ENCODE measurements around the gene ZNF37A.
"Not testable (repeated sequence)": the region's sequence is repeated elsewhere in the genome, so short reads cannot be mapped to it uniquely, and the experiment has no call there.

Gene ZNF37A

GRCh38 chr10:38094158-38094926 lies at the start of gene ZNF37A:
TSS of gene ZNF37A (plus strand) at chr10:38094337. CDS start at chr10:38096618, 2,281 bp downstream.
- peak; percentile 98 for DNase-seq (ENCODE audit: low spot score)

GRCh38 chr10:38045129-38045528 lies 49.0 kb upstream of the ZNF37A start:
- DNase-seq (ENCODE audit: low spot score) = no peak

DNA sequence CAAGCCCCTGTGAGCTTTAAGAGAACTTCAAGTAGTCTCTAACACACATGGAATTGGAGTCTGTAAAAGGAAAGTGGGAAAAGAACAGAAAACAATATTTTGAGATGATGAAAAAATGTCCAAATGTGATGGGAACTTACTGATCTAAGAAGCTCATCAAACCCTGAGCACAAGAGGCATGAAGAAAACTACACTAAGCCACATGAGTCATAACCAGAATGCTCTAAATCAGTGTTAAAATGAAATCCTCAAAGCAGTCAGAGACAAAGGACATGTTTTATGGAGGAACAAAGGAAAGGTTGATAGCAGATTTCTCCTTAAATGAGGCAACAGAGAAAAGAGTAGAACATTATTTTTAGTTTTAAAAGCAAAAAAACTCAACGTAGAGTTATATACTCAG lies 46.5 kb upstream of the ZNF37A start:
- no peak for DNase-seq (ENCODE audit: low spot score)

DNA sequence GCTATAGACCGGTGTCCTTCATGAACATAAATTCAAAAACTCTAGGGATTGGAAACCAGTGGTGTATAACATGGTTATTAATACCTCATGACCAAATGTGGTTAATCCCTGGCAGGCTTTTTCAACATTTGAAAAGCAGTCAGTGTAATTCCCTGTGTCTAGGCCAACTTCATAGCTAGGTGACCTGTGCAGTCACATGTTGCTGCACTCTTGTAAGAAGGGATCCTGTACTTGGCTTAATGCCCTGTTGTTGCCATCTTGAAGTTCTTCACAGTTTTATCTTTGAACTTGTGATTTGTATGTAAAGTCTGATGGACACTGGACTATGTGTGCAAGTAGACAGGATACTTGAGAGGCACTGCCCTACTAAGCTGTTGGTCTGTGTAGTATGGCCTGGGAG lies 43.9 kb upstream of the ZNF37A start:
- DNase-seq (ENCODE audit: low spot score) = no peak

- no peak for DNase-seq (ENCODE audit: low spot score)
Observed at GRCh38 chr10:38054361-38054797, 39.8 kb upstream of the ZNF37A start.

DNA sequence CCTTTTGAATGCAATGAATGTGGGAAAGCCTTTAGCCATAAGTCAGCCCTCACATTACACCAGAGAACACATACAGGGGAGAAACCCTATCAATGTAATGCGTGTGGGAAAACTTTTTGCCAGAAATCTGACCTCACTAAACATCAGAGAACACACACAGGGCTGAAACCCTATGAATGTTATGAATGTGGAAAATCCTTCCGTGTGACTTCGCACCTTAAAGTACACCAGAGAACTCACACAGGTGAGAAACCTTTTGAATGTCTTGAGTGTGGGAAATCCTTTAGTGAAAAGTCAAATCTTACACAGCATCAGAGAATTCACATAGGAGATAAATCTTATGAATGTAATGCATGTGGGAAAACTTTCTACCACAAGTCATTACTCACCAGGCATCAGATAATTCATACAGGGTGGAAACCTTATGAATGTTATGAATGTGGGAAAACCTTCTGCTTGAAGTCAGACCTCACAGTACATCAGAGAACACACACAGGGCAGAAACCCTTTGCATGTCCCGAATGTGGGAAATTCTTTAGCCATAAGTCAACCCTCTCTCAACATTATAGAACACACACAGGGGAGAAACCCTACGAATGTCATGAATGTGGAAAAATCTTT lies 38.8 kb upstream of the ZNF37A start:
- not testable (repeated sequence) for DNase-seq (ENCODE audit: low spot score)

GRCh38 chr10:38069663-38070062 lies 24.5 kb upstream of the ZNF37A start:
- DNase-seq (ENCODE audit: low spot score) = not testable (repeated sequence)

DNA sequence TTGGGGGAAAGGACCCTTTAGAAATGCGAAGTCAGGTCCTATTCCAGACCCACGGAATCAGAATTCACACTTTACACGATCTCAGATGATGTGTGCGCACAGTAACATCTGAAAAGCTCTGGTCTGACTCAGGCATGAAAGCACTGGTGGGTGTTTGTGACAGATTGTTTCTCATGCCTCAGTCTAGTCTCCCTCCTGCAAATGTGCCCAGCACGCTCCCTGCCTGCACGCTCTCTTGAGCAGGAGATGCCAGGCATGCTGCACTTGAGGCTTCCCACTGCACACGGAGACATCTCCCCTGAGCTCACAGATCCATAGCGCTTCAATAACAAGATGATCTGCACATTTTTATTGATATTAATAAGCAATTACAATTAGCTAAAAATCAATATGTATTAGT lies 23.6 kb upstream of the ZNF37A start:
- DNase-seq (ENCODE audit: low spot score) = no peak

DNA sequence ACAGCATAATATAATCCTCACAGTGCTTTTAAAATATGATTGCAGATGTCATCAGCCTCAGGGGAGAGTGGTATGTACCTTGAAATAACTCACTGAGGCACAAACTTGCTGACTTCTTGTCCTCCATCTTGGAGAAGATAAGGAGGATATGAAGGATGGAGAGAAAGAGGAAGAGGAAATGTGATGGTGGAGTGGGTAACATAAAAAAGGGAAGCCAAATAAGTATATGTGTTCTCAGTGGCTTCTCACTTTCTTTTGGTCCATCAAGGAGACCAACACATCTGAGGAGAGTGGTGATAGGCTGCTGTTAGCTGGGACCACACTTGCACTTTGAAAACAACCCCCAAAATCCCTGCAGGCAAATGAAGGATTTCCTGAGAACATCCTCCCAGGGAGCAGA lies 21.6 kb upstream of the ZNF37A start:
- no peak for DNase-seq (ENCODE audit: low spot score)

DNA sequence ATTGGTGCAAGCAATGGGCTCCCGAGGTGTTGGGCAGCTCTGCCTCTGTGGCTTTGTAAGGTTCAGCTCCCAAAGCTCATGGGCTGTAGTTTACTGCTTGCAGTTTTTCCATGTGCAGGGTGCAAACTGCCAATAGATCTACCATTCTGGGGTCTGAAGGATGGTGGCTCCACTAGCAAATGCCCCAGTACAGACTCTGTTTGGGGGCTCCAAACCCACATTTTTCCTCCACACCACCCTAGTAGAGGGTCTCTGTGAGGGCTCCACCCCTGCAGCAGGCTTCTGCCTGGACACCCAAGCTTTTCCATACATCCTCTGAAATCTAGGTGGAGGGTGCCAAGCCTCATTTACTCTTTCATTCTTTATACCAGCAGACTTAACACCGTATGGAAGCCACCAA lies 17.4 kb upstream of the ZNF37A start:
- DNase-seq (ENCODE audit: low spot score) = no peak

DNA sequence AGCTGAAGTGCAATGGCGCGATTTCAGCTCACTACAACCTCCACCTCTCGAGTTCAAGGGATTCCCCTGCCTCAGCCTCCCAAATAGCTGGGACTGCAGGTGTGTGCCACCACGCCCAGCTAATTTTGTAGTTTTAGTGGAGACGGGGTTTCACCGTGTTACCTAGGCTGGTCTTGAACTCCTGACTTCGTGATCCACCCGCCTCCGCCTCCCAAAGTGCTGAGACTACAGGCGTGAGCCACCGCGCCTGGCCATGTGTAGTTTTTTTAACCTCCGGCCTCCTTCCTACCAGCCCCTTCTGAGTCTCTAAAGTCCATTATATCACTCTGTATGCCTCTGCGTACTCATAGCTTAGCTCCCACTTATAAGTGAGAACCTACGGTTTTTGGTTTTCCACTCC lies 819 bp upstream of the ZNF37A start:
- DNase-seq (ENCODE audit: low spot score) = not testable (repeated sequence)

GRCh38 chr10:38093816-38094157 lies 350 bp upstream of the ZNF37A start:
- DNase-seq (ENCODE audit: low spot score) = no peak

DNA sequence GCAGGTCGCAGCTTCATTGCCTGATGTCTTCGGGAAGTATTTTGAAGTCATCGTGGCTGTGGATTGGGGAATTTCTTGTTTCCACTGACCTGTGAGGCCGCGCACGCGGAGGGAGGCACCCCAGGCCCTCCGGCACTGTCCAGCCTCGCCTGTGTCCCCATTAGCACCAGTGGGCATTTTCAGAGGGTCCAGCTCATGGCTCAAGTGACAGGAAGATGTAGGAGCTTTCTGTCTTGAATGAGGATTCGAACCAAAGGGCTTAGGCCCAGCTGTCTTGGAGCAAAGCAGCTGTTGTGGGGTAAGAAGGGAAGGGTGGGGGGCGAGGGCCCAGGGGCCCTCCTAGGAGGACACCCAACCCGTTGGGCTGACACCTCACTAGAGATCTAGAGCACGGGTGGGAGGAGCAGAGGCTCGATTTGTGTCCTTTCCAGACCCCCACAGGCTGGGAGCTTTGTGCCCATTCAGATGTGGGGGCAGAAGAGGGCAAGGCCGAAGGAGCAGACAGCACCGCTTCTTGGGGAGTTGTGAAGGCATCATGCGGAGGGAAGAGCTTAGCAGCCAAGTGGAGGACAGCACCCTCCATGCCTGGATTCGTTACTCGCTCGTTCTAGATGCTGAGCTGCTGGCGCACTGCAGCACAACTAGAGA lies 914 bp downstream of the ZNF37A start:
- peak; percentile 3 for DNase-seq (ENCODE audit: low spot score)

GRCh38 chr10:38102880-38103279 lies 8.7 kb downstream of the ZNF37A start:
- DNase-seq (ENCODE audit: low spot score) = no peak

DNA sequence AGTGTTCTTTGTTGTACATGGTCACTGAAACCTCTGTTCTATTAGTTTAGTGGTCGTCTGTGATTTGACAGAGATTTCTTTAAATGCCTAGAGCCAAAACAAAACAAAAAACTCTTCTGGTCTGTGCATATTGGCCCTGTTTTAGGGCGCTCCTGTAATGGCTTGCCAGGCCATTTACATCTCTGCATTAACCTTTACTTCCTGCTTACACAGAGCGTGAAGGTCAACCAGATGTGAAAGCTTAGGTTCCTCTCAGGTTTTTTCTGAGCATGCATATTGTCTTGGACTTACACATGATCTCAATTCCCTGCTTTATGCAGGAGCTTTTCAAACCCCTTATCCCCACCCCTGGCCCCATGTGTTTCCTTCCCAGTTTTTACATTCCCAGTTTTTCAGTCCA lies 9.6 kb downstream of the ZNF37A start:
- no peak for DNase-seq (ENCODE audit: low spot score)

DNA sequence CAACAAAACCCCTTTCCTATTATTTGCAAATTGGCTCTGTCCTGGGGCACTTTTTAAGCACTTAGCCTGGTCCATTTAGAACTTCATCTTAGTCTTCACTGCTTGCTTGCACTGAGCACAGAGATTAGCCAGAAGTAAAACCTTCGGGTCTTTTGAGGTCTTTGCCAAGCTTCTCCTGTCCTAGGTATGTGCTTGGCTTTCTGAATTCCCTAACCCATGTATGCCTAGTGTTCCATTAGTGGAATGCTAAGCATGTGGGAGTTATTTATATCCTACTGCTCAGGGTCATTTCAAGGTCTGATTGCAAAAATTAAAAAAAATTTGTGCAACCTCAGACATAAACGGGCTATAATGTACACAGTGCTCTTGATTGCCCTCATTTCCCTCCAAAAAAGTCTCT lies 18.0 kb downstream of the ZNF37A start:
- DNase-seq (ENCODE audit: low spot score) = no peak

DNA sequence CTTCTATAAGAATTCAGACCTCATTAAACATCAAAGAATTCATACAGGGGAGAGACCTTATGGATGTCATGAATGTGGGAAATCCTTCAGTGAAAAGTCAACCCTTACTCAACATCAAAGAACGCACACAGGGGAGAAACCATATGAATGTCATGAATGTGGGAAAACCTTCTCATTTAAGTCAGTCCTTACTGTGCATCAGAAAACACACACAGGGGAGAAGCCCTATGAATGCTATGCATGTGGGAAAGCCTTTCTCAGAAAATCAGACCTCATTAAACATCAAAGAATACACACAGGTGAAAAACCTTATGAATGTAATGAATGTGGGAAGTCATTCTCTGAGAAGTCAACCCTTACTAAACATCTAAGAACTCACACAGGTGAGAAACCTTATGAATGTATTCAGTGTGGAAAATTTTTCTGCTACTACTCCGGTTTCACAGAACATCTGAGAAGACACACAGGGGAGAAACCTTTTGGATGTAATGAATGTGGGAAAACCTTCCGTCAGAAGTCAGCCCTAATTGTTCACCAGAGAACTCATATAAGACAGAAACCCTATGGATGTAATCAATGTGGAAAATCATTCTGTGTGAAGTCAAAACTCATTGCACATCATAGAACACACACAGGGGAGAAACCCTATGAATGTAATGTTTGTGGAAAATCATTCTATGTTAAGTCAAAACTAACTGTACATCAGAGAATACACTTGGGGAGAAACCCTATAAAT lies 24.1 kb downstream of the ZNF37A start:
- no peak for DNase-seq (ENCODE audit: low spot score)

GRCh38 chr10:38119038-38119437 lies 24.9 kb downstream of the ZNF37A start:
- DNase-seq (ENCODE audit: low spot score) = no peak

DNA sequence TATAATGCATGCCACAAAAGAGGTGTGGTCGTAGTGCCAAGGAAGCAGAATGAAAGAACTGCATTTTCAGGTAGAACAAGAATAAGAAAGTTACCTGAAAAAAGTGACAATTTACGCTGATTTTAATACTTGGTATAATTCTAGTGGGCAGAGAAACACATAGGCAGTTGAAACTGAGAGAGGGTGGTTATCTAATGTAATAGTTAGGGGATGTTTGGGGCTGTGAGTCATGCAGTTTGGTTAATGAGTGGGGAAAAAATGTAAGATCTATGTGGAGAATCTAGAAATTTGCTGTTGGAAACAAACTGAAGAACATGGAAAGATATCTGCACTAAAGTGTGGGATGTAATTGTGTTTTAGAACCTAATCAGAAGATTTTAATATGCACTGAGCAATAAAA lies 33.7 kb downstream of the ZNF37A start:
- DNase-seq (ENCODE audit: low spot score) = no peak

- DNase-seq (ENCODE audit: low spot score) = no peak
Observed at GRCh38 chr10:38143587-38143986, 49.5 kb downstream of the ZNF37A start.

DNA sequence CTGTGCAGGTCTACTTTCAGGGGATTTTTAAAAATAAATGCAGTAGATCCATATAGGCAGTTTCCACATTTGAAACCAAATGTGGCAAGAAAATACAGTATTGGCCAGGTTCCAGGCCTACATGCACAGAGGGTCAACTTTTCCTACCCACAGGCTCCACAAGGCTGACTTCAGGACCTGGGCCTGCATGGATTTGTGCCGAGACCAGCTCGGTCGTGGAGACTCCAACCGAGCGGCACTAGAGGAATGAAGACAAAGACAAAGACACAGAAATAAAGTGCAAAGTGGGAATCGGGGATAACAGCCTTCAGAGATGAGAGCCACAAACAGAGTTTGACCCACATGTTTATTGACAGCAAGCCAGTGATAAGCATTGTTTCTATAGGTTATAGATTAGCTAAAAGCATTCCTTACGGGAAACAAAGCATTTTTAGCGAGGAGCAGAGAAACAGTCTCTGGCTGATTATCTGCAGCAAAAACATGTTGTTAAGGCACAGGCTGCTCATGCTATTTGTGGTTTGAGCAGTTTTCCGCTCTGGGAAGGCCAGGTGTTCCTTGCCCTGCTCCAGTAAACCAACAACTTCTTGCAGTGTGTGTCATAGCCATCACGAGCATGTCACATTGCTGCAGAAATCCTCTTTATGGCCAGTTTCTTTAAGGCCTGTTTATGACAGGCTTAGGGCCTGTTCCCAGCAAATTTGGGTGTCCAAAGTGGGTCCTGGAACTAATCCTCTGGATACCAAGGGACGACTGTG lies 52.6 kb downstream of the ZNF37A start:
- DNase-seq (ENCODE audit: low spot score) = peak; percentile 34

GRCh38 chr10:38147686-38148085 lies 53.5 kb downstream of the ZNF37A start:
- peak; percentile 65 for DNase-seq (ENCODE audit: low spot score)
